OCI-LY3 (cell line): Measurements from ENCODE around the gene DLG1.

ENCODE experiments used
- H2AFZ ChIP-seq: fragments of 200-600, 300-600 bp; shearing (Covaris generic); 2 replicates; pipeline ENCODE4 v1.6.0; 2014; ENCODE audit warnings: antibody characterized with exemption, low read depth, low read length
- H3K27ac ChIP-seq: fragments of 200-600, 300-600 bp; sonication (generic); 2 replicates; pipeline ENCODE4 v1.5.1; 2014; ENCODE audit warnings: mild to moderate bottlenecking, low read length, moderate library complexity, mixed read lengths
- H3K27me3 ChIP-seq: fragments of 200-600, 300-600 bp; sonication (generic); 2 replicates; pipeline ENCODE4 v1.6.1; 2014; ENCODE audit warnings: low read depth, low read length, mixed read lengths
- H3K36me3 ChIP-seq: fragments of 200-600, 300-600 bp; sonication (generic); replicated peaks from 2 replicates; pipeline ENCODE3; 2014; ENCODE audit warnings: low read depth, low read length, mixed read lengths
- H3K4me1 ChIP-seq: fragments of 300-600, 200-600 bp; sonication (generic); 2 replicates; pipeline ENCODE4 v1.6.1; 2014; ENCODE audit warnings: low read length, mixed read lengths
- H3K4me2 ChIP-seq: fragments of 200-600, 300-600 bp; sonication (generic); 2 replicates; pipeline ENCODE4 v1.6.1; 2014; ENCODE audit warnings: low read length, mixed read lengths
- H3K4me3 ChIP-seq: fragments of 300-600, 200-600 bp; sonication (generic); 2 replicates; pipeline ENCODE4 v1.5.1; 2014; ENCODE audit warnings: antibody characterized with exemption, mild to moderate bottlenecking, low read length, moderate library complexity
- H3K79me2 ChIP-seq: fragments of 300-600, 200-600 bp; shearing (Covaris generic); 2 replicates; pipeline ENCODE4 v1.6.1; 2014; ENCODE audit warnings: mild to moderate bottlenecking, low read length, mixed read lengths
- H3K9ac ChIP-seq: fragments of 300-600, 200-600 bp; shearing (Covaris generic); 2 replicates; pipeline ENCODE4 v1.6.0; 2014; ENCODE audit warnings: mild to moderate bottlenecking, low read length, moderate library complexity
- H3K9me3 ChIP-seq: fragments of 200-600, 300-600 bp; shearing (Covaris generic); 2 replicates; pipeline ENCODE4 v1.6.1; 2014; ENCODE audit warnings: low read length, mixed read lengths; ENCODE audit not compliant: insufficient read depth
- H4K20me1 ChIP-seq: fragments of 200-600, 300-600 bp; sonication (generic); 2 replicates; pipeline ENCODE4 v1.6.1; 2016; ENCODE audit warnings: low read length, mixed read lengths; ENCODE audit not compliant: insufficient read depth
- EZH2phosphoT487 ChIP-seq: fragments of 200-600 bp; shearing (Covaris generic); IDR thresholded peaks from 2 replicates; pipeline ENCODE4 v1.6.1; 2018; ENCODE audit warnings: antibody characterized with exemption, mixed run types, low read depth
- TF ChIP-seq, protein P1 (sequence below): fragments of 200-600, 300-600 bp; sonication (generic); IDR thresholded peaks from 2 replicates; pipeline ENCODE4 v1.5.1; 2014; ENCODE audit warnings: antibody characterized with exemption, low read length, low read depth

Gene DLG1

GRCh38 chr3:197289726-197290125 lies 8.7 kb downstream of the DLG1 start:
- TF ChIP-seq, protein P1, sequence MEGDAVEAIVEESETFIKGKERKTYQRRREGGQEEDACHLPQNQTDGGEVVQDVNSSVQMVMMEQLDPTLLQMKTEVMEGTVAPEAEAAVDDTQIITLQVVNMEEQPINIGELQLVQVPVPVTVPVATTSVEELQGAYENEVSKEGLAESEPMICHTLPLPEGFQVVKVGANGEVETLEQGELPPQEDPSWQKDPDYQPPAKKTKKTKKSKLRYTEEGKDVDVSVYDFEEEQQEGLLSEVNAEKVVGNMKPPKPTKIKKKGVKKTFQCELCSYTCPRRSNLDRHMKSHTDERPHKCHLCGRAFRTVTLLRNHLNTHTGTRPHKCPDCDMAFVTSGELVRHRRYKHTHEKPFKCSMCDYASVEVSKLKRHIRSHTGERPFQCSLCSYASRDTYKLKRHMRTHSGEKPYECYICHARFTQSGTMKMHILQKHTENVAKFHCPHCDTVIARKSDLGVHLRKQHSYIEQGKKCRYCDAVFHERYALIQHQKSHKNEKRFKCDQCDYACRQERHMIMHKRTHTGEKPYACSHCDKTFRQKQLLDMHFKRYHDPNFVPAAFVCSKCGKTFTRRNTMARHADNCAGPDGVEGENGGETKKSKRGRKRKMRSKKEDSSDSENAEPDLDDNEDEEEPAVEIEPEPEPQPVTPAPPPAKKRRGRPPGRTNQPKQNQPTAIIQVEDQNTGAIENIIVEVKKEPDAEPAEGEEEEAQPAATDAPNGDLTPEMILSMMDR = no peak
- TF ChIP-seq EZH2phosphoT487 = no peak
- H3K4me1 ChIP-seq = peaks cover 22% of the 10 kb centered on the region
- no peak overlapping the region for H3K4me2 ChIP-seq
- H3K27me3 ChIP-seq = no peaks in the 10 kb centered on the region
- no peak overlapping the region for H2AFZ ChIP-seq
- H4K20me1 ChIP-seq = peaks cover 9% of the 10 kb centered on the region; the same call in 1 of the 2 replicates
- no peak overlapping the region for H3K9ac ChIP-seq
- H3K36me3 ChIP-seq = peaks cover 40% of the 10 kb centered on the region
- no peak overlapping the region for H3K4me3 ChIP-seq
- no peaks in the 10 kb centered on the region for H3K9me3 ChIP-seq
- H3K79me2 ChIP-seq = peaks cover 39% of the 10 kb centered on the region
- H3K27ac ChIP-seq = no peak overlapping the region

DNA sequence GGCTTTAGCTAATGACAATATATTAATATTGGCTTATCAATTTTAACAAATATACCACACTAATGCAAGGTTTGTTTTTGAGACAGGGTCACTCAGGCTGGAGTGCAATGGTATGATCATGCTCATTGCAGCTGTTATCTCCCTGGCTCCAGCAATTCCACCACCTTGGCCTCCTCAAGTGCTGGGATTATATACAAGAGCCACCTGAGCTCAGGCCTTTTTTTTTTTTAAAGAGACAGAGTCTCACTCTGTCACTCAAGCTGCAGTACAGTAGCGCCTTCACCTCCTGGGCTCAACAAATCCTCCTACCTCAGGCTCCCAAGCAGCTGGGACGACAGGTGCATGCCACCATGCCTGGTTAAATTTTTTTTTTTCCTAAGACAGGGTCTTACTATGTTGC lies 11.7 kb downstream of the DLG1 start:
- H3K4me2 ChIP-seq = no peak overlapping the region
- H3K4me3 ChIP-seq = no peak overlapping the region
- no peaks in the 10 kb centered on the region for H3K27me3 ChIP-seq
- H3K27ac ChIP-seq = no peak overlapping the region
- no peaks in the 10 kb centered on the region; the same call in 1 of the 2 replicates for H4K20me1 ChIP-seq
- no peak overlapping the region for H2AFZ ChIP-seq
- H3K79me2 ChIP-seq = peaks cover 26% of the 10 kb centered on the region
- H3K36me3 ChIP-seq = peaks cover 36% of the 10 kb centered on the region
- no peak overlapping the region for H3K9ac ChIP-seq
- TF ChIP-seq, protein P1 = no peak
- TF ChIP-seq EZH2phosphoT487 = no peak
- no peaks in the 10 kb centered on the region for H3K9me3 ChIP-seq
- no peaks in the 10 kb centered on the region for H3K4me1 ChIP-seq

DNA sequence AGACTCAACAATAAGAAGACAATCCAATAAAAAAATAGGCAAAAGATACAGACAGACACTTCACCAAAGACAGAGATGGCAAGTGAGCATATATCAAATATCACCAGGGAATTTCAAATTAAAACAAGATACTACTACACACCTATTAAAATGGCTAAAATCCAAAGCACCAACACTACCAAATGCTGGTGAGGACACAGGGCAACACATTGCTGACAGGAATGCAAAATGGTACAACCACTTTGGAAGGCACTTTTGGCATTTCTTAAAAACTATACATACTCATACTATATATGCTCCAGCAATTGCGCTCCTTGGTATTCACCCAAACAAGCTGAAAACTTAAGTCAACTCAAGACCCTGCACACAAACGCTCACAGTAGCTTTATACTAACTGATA lies 12.9 kb downstream of the DLG1 start:
- Histone ChIP-seq H2AFZ (no peak overlapping the region), H3K9ac (no peak overlapping the region), H3K4me3 (no peak overlapping the region), H4K20me1 (no peaks in the 10 kb centered on the region; the same call in 1 of the 2 replicates), H3K27ac (no peak overlapping the region), H3K4me1 (no peaks in the 10 kb centered on the region), H3K9me3 (no peaks in the 10 kb centered on the region), H3K36me3 (peaks cover 39% of the 10 kb centered on the region), H3K27me3 (no peaks in the 10 kb centered on the region), H3K4me2 (no peak overlapping the region), H3K79me2 (peaks cover 23% of the 10 kb centered on the region)
- TF ChIP-seq, protein P1 = no peak
- TF ChIP-seq EZH2phosphoT487 = no peak

DNA sequence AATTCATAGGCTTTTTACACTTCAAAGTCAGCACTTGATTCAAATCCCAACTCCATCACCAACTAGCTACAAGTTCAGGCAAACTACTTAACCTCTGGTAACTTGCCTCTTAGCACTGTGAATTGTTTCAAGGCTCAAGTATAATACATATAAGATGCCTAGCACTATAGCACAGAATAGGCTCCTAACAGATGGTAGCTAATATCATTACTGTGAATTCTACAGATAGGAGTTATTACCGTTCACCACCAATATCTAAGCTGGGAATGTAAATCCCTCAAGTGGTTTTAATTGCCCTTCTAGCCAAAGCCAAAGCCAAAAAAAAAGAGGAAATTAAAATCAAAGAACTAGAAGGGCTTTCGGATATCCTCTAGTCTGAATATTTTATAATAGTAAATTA lies 15.4 kb downstream of the DLG1 start:
- H3K9ac ChIP-seq = no peak overlapping the region
- H3K4me2 ChIP-seq = no peak overlapping the region
- H3K9me3 ChIP-seq = no peaks in the 10 kb centered on the region
- H3K79me2 ChIP-seq = peaks cover 18% of the 10 kb centered on the region
- H2AFZ ChIP-seq = no peak overlapping the region
- H3K36me3 ChIP-seq = peaks cover 40% of the 10 kb centered on the region
- TF ChIP-seq, protein P1 = no peak
- no peak for TF ChIP-seq EZH2phosphoT487
- no peaks in the 10 kb centered on the region for H3K4me1 ChIP-seq
- no peaks in the 10 kb centered on the region; the same call in 1 of the 2 replicates for H4K20me1 ChIP-seq
- no peaks in the 10 kb centered on the region for H3K27me3 ChIP-seq
- no peak overlapping the region for H3K4me3 ChIP-seq
- H3K27ac ChIP-seq = no peak overlapping the region
